HepG2 (cell line): Measurements from ENCODE around the gene TEC. TPM values are rescaled to one million over a fixed set of nuclear protein-coding genes. Genes with fewer than 3 reads are reported as not detected.

Experiments
- ATAC-seq: fragments of 200-7000 bp; cut with Tn5 transposase; 3 replicates; pipeline ENCODE4 v1.9.1; 2020; ENCODE audit warnings: mild to moderate bottlenecking, moderate library complexity
- BruUV-seq: library from RNA; stranded (reverse); fragments of 400-500 nt; replicated peaks from 2 replicates; lab custom pipeline; 2021; lab: Mats Ljungman, UMichigan
- CTCF ChIA-PET: fragments of 300-600 bp; formaldehyde crosslinking; extraction: SDS; loops from one replicate; lab custom pipeline; 2021; ENCODE audit warnings: low total read pairs, inconsistent platforms, low intra/inter-chr PET ratio; lab: Yijun Ruan, JAX
- POLR2A ChIA-PET: fragments of 350-600 bp; sonication (Branson Sonifier 250); formaldehyde crosslinking; loops from one replicate; lab custom pipeline; 2020; ENCODE audit warnings: antibody characterized with exemption, inconsistent platforms; lab: Yijun Ruan, JAX
- DNase-seq: peaks from one replicate; pipeline ENCODE4 v3.0.0-alpha.2; 2015; ENCODE audit warnings: low spot score
- FAIRE-seq: peaks from 3 replicates; lab custom pipeline; 2011; peaks lifted over from hg19 to GRCh38; lab: Jason Lieb, UNC
- H2AFZ ChIP-seq: one replicate; pipeline ENCODE4 v1.6.1; 2011; ENCODE audit warnings: low read length, inconsistent platforms
- H3K27ac ChIP-seq: fragments of 300-600 bp; 3 replicates; pipeline ENCODE4 v1.8.0; 2011; ENCODE audit warnings: mixed run types, mild to moderate bottlenecking, mixed read lengths, low read length, inconsistent platforms; ENCODE audit not compliant: insufficient read depth; ENCODE audit errors: extremely low read length
- H3K27me3 ChIP-seq, 2 experiments: fragments of 200-600 bp in 1 of 2; 2 replicates in 1 of 2; 3 replicates in 1 of 2; pipeline versions ENCODE4 v1.6.0 to v1.8.0; 2011; ENCODE audit warnings: low read length in 2 of 2, mild to moderate bottlenecking in 2 of 2, moderate library complexity in 2 of 2, inconsistent platforms in 1 of 2; ENCODE audit not compliant: insufficient read depth in 2 of 2, control insufficient read depth in 1 of 2
- H3K36me3 ChIP-seq, 2 experiments: fragments of 200-600 bp in 1 of 2; replicated peaks in 1 of 2; 2 replicates in 1 of 2; 3 replicates in 1 of 2; pipeline versions ENCODE4 v1.5.1 to v1.8.0; 2011; ENCODE audit warnings: low read length in 2 of 2, inconsistent platforms in 1 of 2; ENCODE audit not compliant: insufficient read depth in 2 of 2, control insufficient read depth in 1 of 2
- H3K4me1 ChIP-seq: 2 replicates; pipeline ENCODE4 v1.5.1; 2012; ENCODE audit warnings: low read length, inconsistent platforms; ENCODE audit not compliant: insufficient read depth
- H3K4me2 ChIP-seq: 2 replicates; pipeline ENCODE4 v1.6.0; 2011; ENCODE audit warnings: low read depth, low read length, inconsistent platforms
- H3K4me3 ChIP-seq, 3 experiments: fragments of 200-600 bp in 1 of 3; sonication (generic), shearing (Covaris generic) in 1 of 3; replicated peaks in 1 of 3; 2 replicates each; pipeline ENCODE4 v1.5.1; 2011 to 2016; ENCODE audit warnings: low read length in 3 of 3, inconsistent platforms in 2 of 3, low read depth in 2 of 3, mild to moderate bottlenecking in 2 of 3, control low read depth in 1 of 3, mixed read lengths in 1 of 3; ENCODE audit not compliant: insufficient read depth in 1 of 3
- H3K79me2 ChIP-seq: one replicate; pipeline ENCODE4 v1.6.1; 2011; ENCODE audit warnings: low read length, inconsistent platforms; ENCODE audit not compliant: insufficient read depth
- H3K9ac ChIP-seq: 2 replicates; pipeline ENCODE4 v1.6.0; 2011; ENCODE audit warnings: mild to moderate bottlenecking, low read depth, low read length, inconsistent platforms; ENCODE audit not compliant: insufficient read depth
- H3K9me3 ChIP-seq: 2 replicates; pipeline ENCODE4 v1.5.1; 2012; ENCODE audit warnings: mild to moderate bottlenecking, low read length
- H4K20me1 ChIP-seq: 2 replicates; pipeline ENCODE4 v1.6.0; 2011; ENCODE audit warnings: inconsistent platforms, mild to moderate bottlenecking, low read length, moderate library complexity; ENCODE audit not compliant: insufficient read depth
- CEBPG ChIP-seq: IDR thresholded peaks from 2 replicates; pipeline ENCODE4 v1.6.1; 2016
- DMTF1 ChIP-seq: sonication (generic); formaldehyde crosslinking; IDR thresholded peaks from 2 replicates; pipeline ENCODE4 v1.4.0; 2020; ENCODE audit warnings: mild to moderate bottlenecking, missing genetic modification reagents
- POLR2A ChIP-seq, 2 experiments: IDR thresholded peaks; 2 replicates each; pipeline ENCODE4 v1.6.1; 2011; ENCODE audit warnings: low read depth in 2 of 2, low read length in 2 of 2, mild to moderate bottlenecking in 1 of 2, moderate library complexity in 1 of 2; ENCODE audit not compliant: insufficient read depth in 1 of 2
- SUZ12 ChIP-seq: fragments of 150-350 bp; IDR thresholded peaks from 2 replicates; pipeline ENCODE4 v1.6.1; 2014; ENCODE audit warnings: low read depth, low read length
- ZNF556 ChIP-seq: sonication (generic); formaldehyde crosslinking; IDR thresholded peaks from 2 replicates; pipeline ENCODE4 v1.4.0; 2020; ENCODE audit warnings: mild to moderate bottlenecking, missing genetic modification reagents, borderline replicate concordance
- ZNF564 ChIP-seq: sonication (generic); formaldehyde crosslinking; IDR thresholded peaks from 2 replicates; pipeline ENCODE4 v1.8.1; 2023; ENCODE audit warnings: mild to moderate bottlenecking, missing genetic modification reagents
- ZSCAN5A ChIP-seq: sonication (generic); formaldehyde crosslinking; IDR thresholded peaks from 2 replicates; pipeline ENCODE4 v1.8.0; 2022; ENCODE audit warnings: mild to moderate bottlenecking, missing genetic modification reagents, borderline replicate concordance
- WGBS: methylation state at CpG from one replicate; pipeline ENCODE4 v1.1.6; 2017; ENCODE audit warnings: low lambda C conversion rate; 5-methylcytosine and 5-hydroxymethylcytosine counted together
- in situ Hi-C: cut with HindIII; loops from 2 replicates; pipeline ENCODE4 v1.10.0; 2017; ENCODE audit warnings: low pct_unique_long_range_greater_than_20kb; ENCODE audit not compliant: extremely low pct_ligation_motif_present
- intact Hi-C: fragments of 100-400 bp; cut with micrococcal nuclease; formaldehyde crosslinking; loops from one replicate; pipeline ENCODE4 v1.10.0; 2022; ENCODE audit not compliant: unreplicated experiment
- polyA plus RNA-seq, 8 experiments: library from polyadenylated mRNA; depleted of rRNA in 3 of 8; stranded (reverse) in 7 of 8; unstranded in 1 of 8; fragments of >200 nt; fragmentation: Illumina TruSeq in 4 of 8; extraction: Trizol in 4 of 8; gene quantifications; 2 replicates each; pipeline versions ENCODE4 v1.2.1 to v1.2.3, GENCODE V29; 2011 to 2016; ENCODE audit warnings: low read depth in 4 of 8, missing spikeins in 1 of 8, mixed read lengths in 1 of 8; ENCODE audit not compliant: insufficient read depth in 1 of 8
- total RNA-seq, 5 experiments: library from RNA; depleted of rRNA; stranded (reverse); fragments of >200 nt; fragmentation: Illumina TruSeq; extraction: Trizol; gene quantifications; 2 replicates each; pipeline ENCODE4 v1.2.3, GENCODE V29; 2016; ENCODE audit warnings: low read depth in 1 of 5

TEC gene
- total and polyA plus RNA-seq, 2 of the 13 experiments (the other 11 are each of a cell fraction or from before 2014, with no cell fraction given): 0.05 to 0.20 TPM

DNA sequence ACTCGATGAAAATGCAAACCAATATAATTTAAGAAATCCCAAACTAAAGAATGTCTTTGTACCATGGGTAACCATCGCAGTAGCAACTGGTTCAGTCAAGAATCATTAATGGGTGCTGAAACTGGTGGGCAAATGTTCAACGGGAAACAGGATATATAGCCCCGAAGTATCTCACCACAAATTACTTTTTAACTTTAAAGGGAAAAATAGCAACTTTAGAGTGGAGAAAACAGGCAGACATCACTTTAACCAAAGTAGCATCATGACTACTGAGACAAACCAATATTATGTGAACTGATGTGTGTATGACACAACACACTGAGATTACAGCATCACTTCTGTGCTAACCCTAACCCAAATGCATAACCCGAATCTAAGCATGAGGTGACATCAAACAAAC is 37.9 kb upstream of the TEC start (continued):
- TF ChIP-seq POLR2A (IDR thresholded peaks at IDR 0.05; ENCODE audit: insufficient read depth in 1 of 2, low read depth in 2 of 2, low read length in 2 of 2) (no peak), ZSCAN5A (CRISPR knock-in tag) (no peak)

DNA sequence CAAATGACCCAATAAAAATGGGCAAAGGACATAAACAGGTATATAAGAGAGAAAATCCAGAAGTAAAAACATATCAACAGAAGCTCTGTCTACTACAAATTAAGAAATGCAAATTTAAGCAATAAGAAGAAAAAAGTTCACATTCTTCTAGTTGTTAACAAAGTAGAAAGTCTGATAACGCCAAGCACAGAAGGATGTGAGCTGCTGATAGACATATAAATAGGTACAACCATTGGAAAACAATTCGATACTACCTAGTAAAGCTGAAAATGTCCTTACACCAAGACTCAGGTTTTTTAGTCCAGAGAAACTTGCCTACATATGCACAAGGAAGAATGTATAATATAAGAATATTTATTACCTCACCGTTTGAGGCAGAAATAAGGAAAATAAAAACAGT is 35.9 kb upstream of the TEC start:
- Histone ChIP-seq H3K4me2 (no peak overlapping the region), H3K27ac (no peak overlapping the region), H3K9ac (no peak overlapping the region), H3K4me3 (no peak overlapping the region), H4K20me1 (no peaks in the 10 kb centered on the region), H2AFZ (no peak overlapping the region), H3K9me3 (no peaks in the 10 kb centered on the region), H3K36me3 (no peaks in the 10 kb centered on the region), H3K4me1 (no peaks in the 10 kb centered on the region), H3K27me3 (no peaks in the 10 kb centered on the region), H3K79me2 (no peaks in the 10 kb centered on the region)
- intact Hi-C loops: no loop called here
- no peak for ATAC-seq
- POLR2A ChIA-PET: no interaction called here
- no peak for FAIRE-seq
- TF ChIP-seq ZNF564 (CRISPR knock-in tag) (no peak), CEBPG (CRISPR knock-in tag) (no peak), SUZ12 (no peak), DMTF1 (CRISPR knock-in tag) (no peak), ZNF556 (no peak)
- in situ Hi-C loops: no loop called here
- CTCF ChIA-PET: no interaction called here
- no peak for DNase-seq
- no TSS peak for BruUV-seq
- WGBS: 22% methylated on average over 3 of the region's 3 CpGs
